GM23338 (cell line): ENCODE data around the gene USH2A. TPM values are rescaled to one million over a fixed set of nuclear protein-coding genes. Genes with fewer than 3 reads are reported as not detected.
A peak's percentile ranks its signal among the peaks of the same experiment; 100 is the strongest.

ENCODE experiments used
- ATAC-seq: fragments of 200-7000 bp; cut with Tn5 transposase; 3 replicates; pipeline ENCODE4 v1.9.1; 2020
- DNase-seq: peaks from one replicate; pipeline ENCODE4 v3.0.0-alpha.2; 2015; ENCODE audit warnings: low spot score
- H2AFZ ChIP-seq: fragments of 200-600 bp; sonication (generic); 2 replicates; pipeline ENCODE4 v1.8.0; 2016; ENCODE audit warnings: antibody characterized with exemption, mild to moderate bottlenecking, moderate library complexity
- H3F3A ChIP-seq: fragments of 200-600 bp; sonication (generic); replicated peaks from 2 replicates; pipeline ENCODE4 v1.8.0; 2017; ENCODE audit warnings: antibody characterized with exemption, mixed run types, low read depth
- H3K27ac ChIP-seq: fragments of 200-600 bp; sonication (generic); 2 replicates; pipeline ENCODE4 v1.6.1; 2016; ENCODE audit warnings: low read depth
- H3K27me3 ChIP-seq: fragments of 200-600 bp; sonication (generic); 2 replicates; pipeline ENCODE4 v1.8.0; 2016; ENCODE audit warnings: mild to moderate bottlenecking, mixed run types, moderate library complexity; ENCODE audit not compliant: insufficient read depth
- H3K36me3 ChIP-seq: fragments of 200-600 bp; sonication (generic); 2 replicates; pipeline ENCODE4 v1.8.0; 2016; ENCODE audit warnings: mild to moderate bottlenecking; ENCODE audit not compliant: insufficient read depth
- H3K4me1 ChIP-seq: fragments of 200-600 bp; sonication (generic); 2 replicates; pipeline ENCODE4 v1.8.0; 2016; ENCODE audit warnings: mild to moderate bottlenecking, moderate library complexity; ENCODE audit not compliant: insufficient read depth
- H3K4me2 ChIP-seq: fragments of 200-600 bp; sonication (generic); 2 replicates; pipeline ENCODE4 v1.7.1; 2017; ENCODE audit warnings: mixed run types
- H3K4me3 ChIP-seq: fragments of 200-600 bp; sonication (generic); 2 replicates; pipeline ENCODE4 v1.6.1; 2016; ENCODE audit warnings: mixed run types
- H3K79me2 ChIP-seq: fragments of 200-600 bp; sonication (generic); replicated peaks from 2 replicates; pipeline ENCODE4 v1.8.0; 2017; ENCODE audit warnings: mild to moderate bottlenecking; ENCODE audit not compliant: insufficient read depth
- H3K9me2 ChIP-seq: fragments of 200-600 bp; sonication (generic); 2 replicates; pipeline ENCODE4 v1.8.0; 2017; ENCODE audit not compliant: insufficient read depth
- H4K20me1 ChIP-seq: fragments of 200-600 bp; sonication (generic); replicated peaks from 2 replicates; pipeline ENCODE4 v1.8.0; 2017; ENCODE audit warnings: mild to moderate bottlenecking; ENCODE audit not compliant: insufficient read depth
- H3K27ac Mint-ChIP-seq: 2 replicates; pipeline ENCODE4 v1.8.0; 2020; ENCODE audit warnings: inconsistent platforms, mild to moderate bottlenecking, moderate library complexity, mixed read lengths
- H3K27me3 Mint-ChIP-seq: 3 replicates; pipeline ENCODE4 v1.8.0; 2022; ENCODE audit warnings: low read depth, mild to moderate bottlenecking, moderate library complexity, mixed read lengths, inconsistent platforms; ENCODE audit not compliant: insufficient read depth, poor library complexity
- H3K36me3 Mint-ChIP-seq: 3 replicates; pipeline ENCODE4 v1.8.0; 2021; ENCODE audit warnings: low read depth, mild to moderate bottlenecking, inconsistent platforms, moderate library complexity, mixed read lengths
- H3K4me1 Mint-ChIP-seq: 3 replicates; pipeline ENCODE4 v1.8.0; 2020; ENCODE audit warnings: mild to moderate bottlenecking, inconsistent platforms, mixed read lengths
- H3K4me3 Mint-ChIP-seq: 3 replicates; pipeline ENCODE4 v1.8.0; 2021; ENCODE audit warnings: moderate library complexity, mild to moderate bottlenecking, inconsistent platforms, mixed read lengths
- H3K9me3 Mint-ChIP-seq: 3 replicates; pipeline ENCODE4 v1.8.0; 2020; ENCODE audit warnings: moderate library complexity, mild to moderate bottlenecking, inconsistent platforms, mixed read lengths
- CREB1 ChIP-seq: fragments of 250-450 bp; sonication (Bioruptor Pico); IDR thresholded peaks from 2 replicates; pipeline ENCODE4 v1.5.0; 2020; ENCODE audit warnings: low read depth, mild to moderate bottlenecking, moderate library complexity
- ETS1 ChIP-seq: IDR thresholded peaks from 2 replicates; pipeline ENCODE4 v1.6.1; 2016; ENCODE audit warnings: antibody characterized with exemption
- EZH2 ChIP-seq: fragments of 200-600 bp; sonication (generic); IDR thresholded peaks from one replicate; pipeline ENCODE4 v1.8.0; 2017; ENCODE audit warnings: antibody characterized with exemption, mild to moderate bottlenecking, low read depth; ENCODE audit not compliant: unreplicated experiment
- EZH2phosphoT487 ChIP-seq: fragments of 200-600 bp; sonication (generic); IDR thresholded peaks from one replicate; pipeline ENCODE4 v1.8.1; 2018; ENCODE audit warnings: antibody characterized with exemption; ENCODE audit not compliant: unreplicated experiment
- JUNB ChIP-seq: IDR thresholded peaks from one replicate; pipeline ENCODE4 v1.6.1; 2016; ENCODE audit warnings: antibody characterized with exemption; ENCODE audit not compliant: unreplicated experiment
- NANOG ChIP-seq: IDR thresholded peaks from 2 replicates; pipeline ENCODE4 v1.6.1; 2016; ENCODE audit warnings: antibody characterized with exemption, borderline replicate concordance
- POLR2AphosphoS5 ChIP-seq: IDR thresholded peaks from 2 replicates; pipeline ENCODE4 v1.6.1; 2016; ENCODE audit warnings: antibody characterized with exemption, low read depth
- REST ChIP-seq: IDR thresholded peaks from one replicate; pipeline ENCODE4 v1.6.1; 2018; ENCODE audit warnings: antibody characterized with exemption; ENCODE audit not compliant: unreplicated experiment
- STAT1 ChIP-seq: IDR thresholded peaks from one replicate; pipeline ENCODE4 v1.6.1; 2016; ENCODE audit warnings: antibody characterized with exemption; ENCODE audit not compliant: unreplicated experiment
- ZNF114 ChIP-seq: fragments of 250-450 bp; sonication (Bioruptor Pico); IDR thresholded peaks from 2 replicates; pipeline ENCODE4 v1.5.0; 2020; ENCODE audit warnings: mild to moderate bottlenecking, moderate library complexity
- ZNF331 ChIP-seq: fragments of 250-450 bp; sonication (Bioruptor Pico); IDR thresholded peaks from 2 replicates; pipeline ENCODE4 v1.5.0; 2020; ENCODE audit warnings: low read depth, mild to moderate bottlenecking, moderate library complexity
- polyA plus RNA-seq: library from polyadenylated mRNA; unstranded; fragments of >200 nt; fragmentation: Nextera tagmentation; extraction: Ambion mirVana; gene quantifications from 2 replicates; pipeline ENCODE4 v1.2.1, GENCODE V29; 2016
- total RNA-seq: library from RNA; depleted of rRNA; stranded (reverse); fragments of >200 nt; shearing (Covaris generic); gene quantifications from 2 replicates; pipeline ENCODE4 v1.2.3, GENCODE V29; 2014
- TF ChIP-seq, protein P1 (sequence below), 2 experiments: fragments of 200-600 bp in 1 of 2; sonication (generic) in 1 of 2; conservative IDR thresholded peaks; 2 replicates each; pipeline versions ENCODE4 v1.5.1 to v1.6.1; 2016 to 2017; ENCODE audit warnings: antibody characterized with exemption in 2 of 2, low read depth in 2 of 2, mild to moderate bottlenecking in 2 of 2, moderate library complexity in 1 of 2
- TF ChIP-seq, protein P2 (sequence below): fragments of 250-450 bp; sonication (Bioruptor Pico); IDR thresholded peaks from 2 replicates; pipeline ENCODE4 v1.5.0; 2020; ENCODE audit warnings: mild to moderate bottlenecking, moderate library complexity

Gene USH2A
- total and polyA plus RNA-seq, 2 experiments from 2014 or later = 0.03 TPM

DNA sequence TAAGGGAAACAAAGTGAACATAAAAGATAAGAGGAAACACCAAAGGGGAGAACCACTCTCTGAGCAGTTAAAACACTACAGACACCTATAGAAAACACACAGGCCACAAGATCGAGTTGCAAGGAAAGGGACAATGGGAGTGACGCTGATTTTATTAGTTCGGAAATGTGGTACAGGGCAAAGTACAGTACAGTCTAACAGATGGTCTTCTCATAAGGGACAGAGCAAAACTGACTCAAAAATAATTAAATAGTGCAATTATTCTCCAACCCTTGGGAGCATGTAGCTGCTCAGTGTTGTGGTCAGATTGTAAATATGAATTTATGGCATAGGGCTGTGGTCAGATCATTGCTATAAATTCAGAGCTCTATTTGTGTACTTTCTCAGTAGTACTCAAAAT, 352.0 kb downstream of the USH2A start:
- Histone ChIP-seq H4K20me1 (no peaks in the 10 kb centered on the region), H2AFZ (peak overlapping the region; percentile 56; the same call in 1 of the 2 replicates), H3K36me3 (no peaks in the 10 kb centered on the region), H3F3A (no peaks in the 10 kb centered on the region), H3K79me2 (no peaks in the 10 kb centered on the region), H3K27ac (no peak overlapping the region), H3K4me3 (no peak overlapping the region), H3K4me2 (no peak overlapping the region), H3K27me3 (no peaks in the 10 kb centered on the region), H3K9me2 (0 out of 2 replicates have a peak, but pooled peaks cover 3% of the 10 kb centered on the region), H3K4me1 (peaks cover 8% of the 10 kb centered on the region; the same call in 1 of the 2 replicates)
- TF ChIP-seq EZH2 (no peak), ETS1 (no peak), ZNF114 (CRISPR knock-in tag) (no peak), REST (no peak), ZNF331 (no peak), POLR2AphosphoS5 (no peak), EZH2phosphoT487 (no peak), CREB1 (CRISPR knock-in tag) (no peak), JUNB (no peak), STAT1 (no peak), NANOG (no peak)
- TF ChIP-seq, protein P1, sequence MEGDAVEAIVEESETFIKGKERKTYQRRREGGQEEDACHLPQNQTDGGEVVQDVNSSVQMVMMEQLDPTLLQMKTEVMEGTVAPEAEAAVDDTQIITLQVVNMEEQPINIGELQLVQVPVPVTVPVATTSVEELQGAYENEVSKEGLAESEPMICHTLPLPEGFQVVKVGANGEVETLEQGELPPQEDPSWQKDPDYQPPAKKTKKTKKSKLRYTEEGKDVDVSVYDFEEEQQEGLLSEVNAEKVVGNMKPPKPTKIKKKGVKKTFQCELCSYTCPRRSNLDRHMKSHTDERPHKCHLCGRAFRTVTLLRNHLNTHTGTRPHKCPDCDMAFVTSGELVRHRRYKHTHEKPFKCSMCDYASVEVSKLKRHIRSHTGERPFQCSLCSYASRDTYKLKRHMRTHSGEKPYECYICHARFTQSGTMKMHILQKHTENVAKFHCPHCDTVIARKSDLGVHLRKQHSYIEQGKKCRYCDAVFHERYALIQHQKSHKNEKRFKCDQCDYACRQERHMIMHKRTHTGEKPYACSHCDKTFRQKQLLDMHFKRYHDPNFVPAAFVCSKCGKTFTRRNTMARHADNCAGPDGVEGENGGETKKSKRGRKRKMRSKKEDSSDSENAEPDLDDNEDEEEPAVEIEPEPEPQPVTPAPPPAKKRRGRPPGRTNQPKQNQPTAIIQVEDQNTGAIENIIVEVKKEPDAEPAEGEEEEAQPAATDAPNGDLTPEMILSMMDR (conservative IDR thresholded peaks at IDR 0.05; ENCODE audit: low read depth in 2 of 2) = no peak
- TF ChIP-seq, protein P2, sequence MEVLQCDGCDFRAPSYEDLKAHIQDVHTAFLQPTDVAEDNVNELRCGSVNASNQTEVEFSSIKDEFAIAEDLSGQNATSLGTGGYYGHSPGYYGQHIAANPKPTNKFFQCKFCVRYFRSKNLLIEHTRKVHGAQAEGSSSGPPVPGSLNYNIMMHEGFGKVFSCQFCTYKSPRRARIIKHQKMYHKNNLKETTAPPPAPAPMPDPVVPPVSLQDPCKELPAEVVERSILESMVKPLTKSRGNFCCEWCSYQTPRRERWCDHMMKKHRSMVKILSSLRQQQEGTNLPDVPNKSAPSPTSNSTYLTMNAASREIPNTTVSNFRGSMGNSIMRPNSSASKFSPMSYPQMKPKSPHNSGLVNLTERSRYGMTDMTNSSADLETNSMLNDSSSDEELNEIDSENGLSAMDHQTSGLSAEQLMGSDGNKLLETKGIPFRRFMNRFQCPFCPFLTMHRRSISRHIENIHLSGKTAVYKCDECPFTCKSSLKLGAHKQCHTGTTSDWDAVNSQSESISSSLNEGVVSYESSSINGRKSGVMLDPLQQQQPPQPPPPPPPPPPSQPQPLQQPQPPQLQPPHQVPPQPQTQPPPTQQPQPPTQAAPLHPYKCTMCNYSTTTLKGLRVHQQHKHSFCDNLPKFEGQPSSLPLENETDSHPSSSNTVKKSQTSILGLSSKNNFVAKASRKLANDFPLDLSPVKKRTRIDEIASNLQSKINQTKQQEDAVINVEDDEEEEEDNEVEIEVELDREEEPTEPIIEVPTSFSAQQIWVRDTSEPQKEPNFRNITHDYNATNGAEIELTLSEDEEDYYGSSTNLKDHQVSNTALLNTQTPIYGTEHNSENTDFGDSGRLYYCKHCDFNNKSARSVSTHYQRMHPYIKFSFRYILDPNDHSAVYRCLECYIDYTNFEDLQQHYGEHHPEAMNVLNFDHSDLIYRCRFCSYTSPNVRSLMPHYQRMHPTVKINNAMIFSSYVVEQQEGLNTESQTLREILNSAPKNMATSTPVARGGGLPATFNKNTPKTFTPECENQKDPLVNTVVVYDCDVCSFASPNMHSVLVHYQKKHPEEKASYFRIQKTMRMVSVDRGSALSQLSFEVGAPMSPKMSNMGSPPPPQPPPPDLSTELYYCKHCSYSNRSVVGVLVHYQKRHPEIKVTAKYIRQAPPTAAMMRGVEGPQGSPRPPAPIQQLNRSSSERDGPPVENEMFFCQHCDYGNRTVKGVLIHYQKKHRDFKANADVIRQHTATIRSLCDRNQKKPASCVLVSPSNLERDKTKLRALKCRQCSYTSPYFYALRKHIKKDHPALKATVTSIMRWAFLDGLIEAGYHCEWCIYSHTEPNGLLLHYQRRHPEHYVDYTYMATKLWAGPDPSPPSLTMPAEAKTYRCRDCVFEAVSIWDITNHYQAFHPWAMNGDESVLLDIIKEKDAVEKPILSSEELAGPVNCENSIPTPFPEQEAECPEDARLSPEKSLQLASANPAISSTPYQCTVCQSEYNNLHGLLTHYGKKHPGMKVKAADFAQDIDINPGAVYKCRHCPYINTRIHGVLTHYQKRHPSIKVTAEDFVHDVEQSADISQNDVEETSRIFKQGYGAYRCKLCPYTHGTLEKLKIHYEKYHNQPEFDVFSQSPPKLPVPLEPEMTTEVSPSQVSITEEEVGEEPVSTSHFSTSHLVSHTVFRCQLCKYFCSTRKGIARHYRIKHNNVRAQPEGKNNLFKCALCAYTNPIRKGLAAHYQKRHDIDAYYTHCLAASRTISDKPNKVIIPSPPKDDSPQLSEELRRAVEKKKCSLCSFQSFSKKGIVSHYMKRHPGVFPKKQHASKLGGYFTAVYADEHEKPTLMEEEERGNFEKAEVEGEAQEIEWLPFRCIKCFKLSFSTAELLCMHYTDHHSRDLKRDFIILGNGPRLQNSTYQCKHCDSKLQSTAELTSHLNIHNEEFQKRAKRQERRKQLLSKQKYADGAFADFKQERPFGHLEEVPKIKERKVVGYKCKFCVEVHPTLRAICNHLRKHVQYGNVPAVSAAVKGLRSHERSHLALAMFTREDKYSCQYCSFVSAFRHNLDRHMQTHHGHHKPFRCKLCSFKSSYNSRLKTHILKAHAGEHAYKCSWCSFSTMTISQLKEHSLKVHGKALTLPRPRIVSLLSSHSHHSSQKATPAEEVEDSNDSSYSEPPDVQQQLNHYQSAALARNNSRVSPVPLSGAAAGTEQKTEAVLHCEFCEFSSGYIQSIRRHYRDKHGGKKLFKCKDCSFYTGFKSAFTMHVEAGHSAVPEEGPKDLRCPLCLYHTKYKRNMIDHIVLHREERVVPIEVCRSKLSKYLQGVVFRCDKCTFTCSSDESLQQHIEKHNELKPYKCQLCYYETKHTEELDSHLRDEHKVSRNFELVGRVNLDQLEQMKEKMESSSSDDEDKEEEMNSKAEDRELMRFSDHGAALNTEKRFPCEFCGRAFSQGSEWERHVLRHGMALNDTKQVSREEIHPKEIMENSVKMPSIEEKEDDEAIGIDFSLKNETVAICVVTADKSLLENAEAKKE (CRISPR knock-in tag) = no peak
- H3K9me3 Mint-ChIP-seq = no peaks in the 10 kb centered on the region
- H3K27me3 Mint-ChIP-seq = peaks cover 2% of the 10 kb centered on the region
- no peak overlapping the region for H3K27ac Mint-ChIP-seq
- H3K4me3 Mint-ChIP-seq = no peak overlapping the region
- no peaks in the 10 kb centered on the region for H3K36me3 Mint-ChIP-seq
- DNase-seq (no peak), ATAC-seq (no peak)
- peaks cover 6% of the 10 kb centered on the region; the same call in 2 of the 3 replicates for H3K4me1 Mint-ChIP-seq
